OCI-LY3 (cell line): ENCODE data around the gene DUSP19.

ENCODE experiments used
- CTCF ChIP-seq: fragments of 200-600, 300-600 bp; sonication (generic); IDR thresholded peaks from 2 replicates; pipeline ENCODE4 v1.5.1; 2014; ENCODE audit warnings: antibody characterized with exemption, low read length, low read depth
- EZH2phosphoT487 ChIP-seq: fragments of 200-600 bp; shearing (Covaris generic); IDR thresholded peaks from 2 replicates; pipeline ENCODE4 v1.6.1; 2018; ENCODE audit warnings: antibody characterized with exemption, mixed run types, low read depth

- TF ChIP-seq CTCF = no peak
- no peak for TF ChIP-seq EZH2phosphoT487
These were observed 45.3 kb downstream of the DUSP19 start for GRCh38 chr2:183123959-183124221.
